Lung (tissue), 12 donors: ENCODE measurements around the gene SOX18. TPM values are rescaled to one million over a fixed set of nuclear protein-coding genes. Genes with fewer than 3 reads are reported as not detected.

ENCODE experiments used
- ATAC-seq: fragments of 200-7000 bp; cut with Tn5 transposase; one replicate; pipeline ENCODE4 v1.9.1; 2020; ENCODE audit warnings: moderate number of reproducible peaks; ENCODE audit not compliant: insufficient read depth, low FRiP score
- DNase-seq, 3 donors: peaks; one replicate each; pipeline ENCODE4 v3.0.0-alpha.2; 2013 to 2017
- H3K27ac ChIP-seq, 2 donors: one replicate each; pipeline ENCODE4 v1.5.1; 2013; ENCODE audit warnings: mild to moderate bottlenecking in 2 of 2, moderate library complexity in 2 of 2, control low read depth in 1 of 2, inconsistent platforms in 1 of 2, low read depth in 1 of 2, low read length in 1 of 2
- H3K27me3 ChIP-seq, 3 donors: one replicate each; pipeline ENCODE4 v1.5.1; 2013; ENCODE audit warnings: low read length in 2 of 3; ENCODE audit not compliant: control insufficient read depth in 3 of 3, insufficient read depth in 3 of 3
- H3K36me3 ChIP-seq, 4 donors: one replicate each; pipeline ENCODE4 v1.5.1; 2013; ENCODE audit warnings: low read length in 4 of 4, mild to moderate bottlenecking in 1 of 4, moderate library complexity in 1 of 4; ENCODE audit not compliant: control insufficient read depth in 4 of 4, insufficient read depth in 4 of 4
- H3K4me1 ChIP-seq, 5 donors: one replicate each; pipeline ENCODE4 v1.5.1; 2013; ENCODE audit warnings: low read length in 5 of 5, mild to moderate bottlenecking in 2 of 5, moderate library complexity in 1 of 5; ENCODE audit not compliant: control insufficient read depth in 5 of 5, insufficient read depth in 5 of 5
- H3K4me3 ChIP-seq: one replicate; pipeline ENCODE4 v1.5.1; 2013; ENCODE audit warnings: mild to moderate bottlenecking, control low read depth, moderate library complexity
- H3K9ac ChIP-seq, 2 donors: one replicate each; pipeline ENCODE4 v1.5.1; 2013; ENCODE audit warnings: low read length in 2 of 2, control low read depth in 1 of 2; ENCODE audit not compliant: insufficient read depth in 1 of 2
- H3K9me3 ChIP-seq, 4 donors: one replicate each; pipeline ENCODE4 v1.5.1; 2013; ENCODE audit warnings: low read length in 3 of 4, mild to moderate bottlenecking in 1 of 4, moderate library complexity in 1 of 4; ENCODE audit not compliant: control insufficient read depth in 4 of 4, insufficient read depth in 3 of 4
- CTCF ChIP-seq: IDR thresholded peaks from 2 replicates; pipeline ENCODE4 v1.5.1; 2012; ENCODE audit warnings: mild to moderate bottlenecking; ENCODE audit errors: control extremely low read depth, extremely low read depth
- WGBS, 2 donors: extraction: QIAGEN DNeasy Blood & Tissue Kit; methylation state at CpG; one replicate each; pipeline ENCODE4 v1.1.7; 2013; 5-methylcytosine and 5-hydroxymethylcytosine counted together
- polyA plus RNA-seq, 2 donors: library from polyadenylated mRNA; stranded (reverse); fragments of 200-250 nt; gene quantifications; one replicate each; pipeline ENCODE4 v1.2.1, GENCODE V29; 2013
- total RNA-seq, 2 donors: library from RNA; depleted of rRNA in 1 of 2; stranded (reverse); fragments of >200 nt in 1 of 2; gene quantifications; one replicate each; pipeline ENCODE4 v1.2.1, GENCODE V29; 2014 to 2021
- donor health status: control.
- donor health status: control.
- donor health status: Bipolar disorder and iron deficiency.
- donor health status: healthy.
- donor health status: DM: yes; HTN: yes; CAD: no.

Gene SOX18
- total and polyA plus RNA-seq, 4 donors = 12.1 to 52.2 (median 29.3) TPM

GRCh38 chr20:64038224-64038564, 11.2 kb downstream of the SOX18 start:
- Histone ChIP-seq H3K36me3 (peaks cover 0 to 13% (median 3%) of the 10 kb centered on the region in 4 donors), H3K9me3 (no peaks in the 10 kb centered on the region), H3K4me3 (peak overlapping the region; percentile 21), H3K9ac (no peak overlapping the region), H3K27ac (peak overlapping the region; percentile 64 to 71), H3K27me3 (peaks cover 0 to 28% (median 23%) of the 10 kb centered on the region in 3 donors), H3K4me1 (peaks cover 0 to 27% (median 13%) of the 10 kb centered on the region in 5 donors)
- TF ChIP-seq CTCF = no peak
- peak in 1 of 3 donors; percentile 27 for DNase-seq
- no peak for ATAC-seq
- 3 to 5% methylated on average over 18 to 30 of the region's 30 CpGs for WGBS, 2 donors

- TF ChIP-seq CTCF = no peak
- ATAC-seq (no peak), DNase-seq (no peak)
- peaks cover 0 to 28% (median 23%) of the 10 kb centered on the region in 3 donors for H3K27me3 ChIP-seq
- H3K36me3 ChIP-seq = peaks cover 0 to 18% (median 4%) of the 10 kb centered on the region in 4 donors
- no peak overlapping the region for H3K27ac ChIP-seq
- H3K4me3 ChIP-seq = no peak overlapping the region
- H3K4me1 ChIP-seq = peaks cover 0 to 27% (median 13%) of the 10 kb centered on the region in 5 donors
- no peak overlapping the region for H3K9ac ChIP-seq
- WGBS, 2 donors = 10 to 11% methylated on average over 36 of the region's 36 CpGs
- H3K9me3 ChIP-seq = no peaks in the 10 kb centered on the region
Observed at GRCh38 chr20:64037498-64038213, 11.8 kb downstream of the SOX18 start.

GRCh38 chr20:64037199-64037497, 12.3 kb downstream of the SOX18 start:
- Histone ChIP-seq H3K9me3 (no peaks in the 10 kb centered on the region), H3K36me3 (peaks cover 2 to 24% (median 5%) of the 10 kb centered on the region in 4 donors), H3K4me3 (no peak overlapping the region), H3K27me3 (peaks cover 0 to 26% (median 21%) of the 10 kb centered on the region in 3 donors), H3K9ac (no peak overlapping the region), H3K27ac (no peak overlapping the region), H3K4me1 (peaks cover 0 to 25% (median 12%) of the 10 kb centered on the region in 5 donors)
- DNase-seq (no peak), ATAC-seq (no peak)
- 71 to 72% methylated on average over 3 of the region's 3 CpGs for WGBS, 2 donors
- no peak for TF ChIP-seq CTCF
